GM12878 (cell line): ENCODE data around the gene SEMA4A. TPM values are rescaled to one million over a fixed set of nuclear protein-coding genes. Genes with fewer than 3 reads are reported as not detected.
A peak's percentile ranks its signal among the peaks of the same experiment; 100 is the strongest.

Source experiments
- ATAC-seq: fragments of 200-7000 bp; cut with Tn5 transposase; 3 replicates; pipeline ENCODE4 v1.9.1; 2020; ENCODE audit warnings: mild to moderate bottlenecking, moderate library complexity
- BruUV-seq: library from RNA; stranded (reverse); fragments of 400-500 nt; replicated peaks from 2 replicates; lab custom pipeline; 2021; lab: Mats Ljungman, UMichigan
- CTCF ChIA-PET: fragments of 300-600 bp; sonication (Branson Sonifier 250); formaldehyde crosslinking; extraction: SDS; loops from one replicate; lab custom pipeline; 2021; ENCODE audit warnings: inconsistent platforms; lab: Yijun Ruan, JAX
- POLR2A ChIA-PET: fragments of 350-600 bp; formaldehyde crosslinking; extraction: SDS; loops from one replicate; lab custom pipeline; 2021; ENCODE audit warnings: inconsistent platforms; lab: Charles Lee
- RAD21 ChIA-PET: fragments of 300-600 bp; sonication (Branson Sonifier 250); formaldehyde crosslinking; loops from one replicate; lab custom pipeline; 2023; ENCODE audit warnings: antibody characterized with exemption; ENCODE audit not compliant: unreplicated experiment; lab: Charles Lee
- SMC1A ChIA-PET: fragments of 300-600 bp; sonication (Branson Sonifier 250); formaldehyde crosslinking; loops from one replicate; lab custom pipeline; 2023; ENCODE audit not compliant: unreplicated experiment, uncharacterized antibody; lab: Charles Lee
- DNase-seq: peaks from one replicate; pipeline ENCODE4 v3.0.0-alpha.2; 2011; ENCODE audit warnings: low read depth, low spot score
- FAIRE-seq: peaks from 3 replicates; lab custom pipeline; 2011; peaks lifted over from hg19 to GRCh38; lab: Jason Lieb, UNC
- H2AFZ ChIP-seq: 2 replicates; pipeline ENCODE4 v1.6.0; 2011; ENCODE audit warnings: low read depth, low read length, control low read depth; ENCODE audit not compliant: control insufficient read depth
- H3K27ac ChIP-seq: 2 replicates; pipeline ENCODE4 v1.5.1; 2011; ENCODE audit warnings: control low read depth; ENCODE audit not compliant: control insufficient read depth, insufficient read depth
- H3K27me3 ChIP-seq, 2 experiments: replicated peaks in 1 of 2; 2 replicates each; pipeline versions ENCODE4 v1.6.0 to v1.6.1; 2011; ENCODE audit warnings: low read length in 1 of 2; ENCODE audit not compliant: control insufficient read depth in 2 of 2, insufficient read depth in 2 of 2
- H3K36me3 ChIP-seq, 2 experiments: 2 replicates each; pipeline ENCODE4 v1.5.1; 2011; ENCODE audit warnings: low read length in 1 of 2; ENCODE audit not compliant: control insufficient read depth in 2 of 2, insufficient read depth in 2 of 2
- H3K4me1 ChIP-seq: 2 replicates; pipeline ENCODE4 v1.6.1; 2011; ENCODE audit warnings: mild to moderate bottlenecking, low read length, moderate library complexity, mixed read lengths; ENCODE audit not compliant: control insufficient read depth, insufficient read depth
- H3K4me2 ChIP-seq: 2 replicates; pipeline ENCODE4 v1.6.0; 2011; ENCODE audit warnings: control low read depth; ENCODE audit not compliant: control insufficient read depth, insufficient read depth
- H3K4me3 ChIP-seq: fragments of 200-600 bp; sonication (generic); 2 replicates; pipeline ENCODE4 v1.5.1; 2016
- H3K79me2 ChIP-seq: 2 replicates; pipeline ENCODE4 v1.6.0; 2011; ENCODE audit warnings: low read length; ENCODE audit not compliant: control insufficient read depth, insufficient read depth
- H3K9ac ChIP-seq: 2 replicates; pipeline ENCODE4 v1.8.0; 2011; ENCODE audit warnings: low read length, control low read depth, mixed read lengths; ENCODE audit not compliant: control insufficient read depth, insufficient read depth
- H3K9me3 ChIP-seq: replicated peaks from 3 replicates; pipeline ENCODE4 v1.5.1; 2011; ENCODE audit warnings: mild to moderate bottlenecking, low read length; ENCODE audit not compliant: control insufficient read depth, insufficient read depth
- H4K20me1 ChIP-seq: 2 replicates; pipeline ENCODE4 v1.6.0; 2011; ENCODE audit not compliant: control insufficient read depth, insufficient read depth
- CHD4 ChIP-seq: fragments of 200-600 bp; sonication (generic); IDR thresholded peaks from 2 replicates; pipeline ENCODE4 v1.6.1; 2016; ENCODE audit warnings: mild to moderate bottlenecking
- GATAD2B ChIP-seq: fragments of 450-650 bp; conservative IDR thresholded peaks from 2 replicates; pipeline ENCODE4 v1.6.1; 2017; ENCODE audit warnings: low read depth, mild to moderate bottlenecking, moderate library complexity
- HDGF ChIP-seq: fragments of 450-650 bp; IDR thresholded peaks from 2 replicates; pipeline ENCODE4 v1.6.1; 2016; ENCODE audit warnings: antibody characterized with exemption
- IKZF1 ChIP-seq: fragments of 450-650 bp; conservative IDR thresholded peaks from 2 replicates; pipeline ENCODE4 v1.6.1; 2017; ENCODE audit warnings: antibody characterized with exemption, mild to moderate bottlenecking
- MEF2B ChIP-seq: fragments of 450-650 bp; IDR thresholded peaks from 2 replicates; pipeline ENCODE4 v1.6.1; 2018; ENCODE audit warnings: mild to moderate bottlenecking, moderate library complexity; ENCODE audit not compliant: partially characterized antibody, poor library complexity, severe bottlenecking
- POU2F2 ChIP-seq: IDR thresholded peaks from 3 replicates; pipeline ENCODE4 v1.6.1; 2011; ENCODE audit warnings: low read depth, mild to moderate bottlenecking, low read length, borderline replicate concordance
- TCF12 ChIP-seq: IDR thresholded peaks from 2 replicates; pipeline ENCODE4 v1.6.1; 2011; ENCODE audit warnings: low read depth, mild to moderate bottlenecking, low read length
- TCF3 ChIP-seq: IDR thresholded peaks from 2 replicates; pipeline ENCODE4 v1.6.1; 2012; ENCODE audit warnings: low read depth, mild to moderate bottlenecking, low read length, borderline replicate concordance; ENCODE audit not compliant: insufficient read depth
- WGBS: methylation state at CpG from one replicate; pipeline ENCODE4 v1.1.6; 2016; ENCODE audit warnings: low lambda C conversion rate; ENCODE audit not compliant: insufficient replicate concordance, insufficient coverage; ENCODE audit errors: missing lambda C conversion rate; 5-methylcytosine and 5-hydroxymethylcytosine counted together
- in situ Hi-C: fragments of 300-500 bp; cut with MboI; formaldehyde crosslinking; loops from 9 replicates; pipeline ENCODE4 v1.14.3; 2018; ENCODE audit warnings: mixed read lengths
- intact Hi-C: fragments of 100-400 bp; cut with micrococcal nuclease; formaldehyde crosslinking; loops from one replicate; pipeline ENCODE4 v1.14.2; 2022; ENCODE audit not compliant: unreplicated experiment
- polyA plus RNA-seq, 11 experiments: library from polyadenylated mRNA; depleted of rRNA in 4 of 11; unstranded in 6 of 11; stranded (reverse) in 5 of 11; fragments of >200 nt; fragmentation: Nextera tagmentation in 4 of 11; fragmentation: Illumina TruSeq in 1 of 11; extraction: Ambion mirVana in 4 of 11; extraction: Trizol in 1 of 11; gene quantifications; 1 replicate in 1 of 11; 2 replicates in 10 of 11; pipeline versions ENCODE4 v1.2.1 to v1.2.3, GENCODE V29; 2011 to 2016; ENCODE audit warnings: inconsistent platforms in 2 of 11, missing spikeins in 2 of 11, low read depth in 1 of 11
- total RNA-seq, 4 experiments: library from RNA; depleted of rRNA in 3 of 4; stranded (reverse); fragments of >200 nt in 3 of 4; fragmentation: Illumina TruSeq in 1 of 4; extraction: Trizol in 1 of 4; gene quantifications; 2 replicates each; pipeline versions ENCODE4 v1.2.1 to v1.2.3, GENCODE V29; 2013 to 2021
- TF ChIP-seq, protein P1 (sequence below): fragments of 450-650 bp; IDR thresholded peaks from 2 replicates; pipeline ENCODE4 v1.6.1; 2017; ENCODE audit warnings: mild to moderate bottlenecking, low read depth, inconsistent platforms; ENCODE audit not compliant: poor library complexity, severe bottlenecking

Gene SEMA4A
- total and polyA plus RNA-seq, 10 of the 15 experiments (the other 5 are each of a cell fraction or from before 2014, with no cell fraction given), result 2.6 to 64.2 (median 32.8) TPM

DNA sequence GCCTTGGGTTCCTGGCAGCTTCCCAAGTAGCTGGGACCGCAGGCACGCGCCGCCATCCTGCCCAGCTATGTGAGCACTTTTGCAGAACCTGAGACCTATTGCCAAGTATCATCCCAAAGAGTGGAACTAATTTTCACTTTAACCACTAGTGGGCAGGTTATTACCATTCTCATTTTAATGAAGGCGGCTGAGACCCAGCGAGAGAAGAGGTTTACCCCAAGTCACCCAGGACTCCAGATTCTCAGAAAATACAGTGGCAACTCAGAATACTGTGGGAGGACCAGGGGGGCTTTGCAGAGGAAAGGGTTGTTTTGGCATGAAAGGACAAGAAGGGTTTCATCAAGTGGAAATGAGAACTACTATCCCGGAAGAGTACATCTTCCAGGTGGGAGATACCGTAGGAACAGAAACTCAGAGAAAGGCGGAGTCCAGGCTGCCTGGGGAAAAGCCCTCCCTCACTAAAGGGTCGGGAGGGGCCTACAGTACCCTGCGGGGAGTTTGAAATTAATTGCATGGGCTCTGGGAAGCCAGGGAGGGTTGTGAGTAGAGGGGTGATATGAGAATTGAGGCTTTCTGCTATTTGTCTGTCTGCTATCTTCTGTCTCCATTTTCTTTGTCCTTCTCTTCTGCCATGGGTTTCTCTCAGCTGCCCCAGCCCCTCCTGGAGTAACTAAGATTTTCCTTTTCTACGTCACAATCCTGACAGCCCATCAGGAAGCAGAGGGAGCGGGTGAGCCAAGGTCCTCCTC, 7.2 kb upstream of the SEMA4A start (continued):
- peak; percentile 25 for TF ChIP-seq MEF2B
- TF ChIP-seq POU2F2, result 0 out of 3 replicates have a peak, but pooled peaks have one; percentile 4
- TF ChIP-seq, protein P1, sequence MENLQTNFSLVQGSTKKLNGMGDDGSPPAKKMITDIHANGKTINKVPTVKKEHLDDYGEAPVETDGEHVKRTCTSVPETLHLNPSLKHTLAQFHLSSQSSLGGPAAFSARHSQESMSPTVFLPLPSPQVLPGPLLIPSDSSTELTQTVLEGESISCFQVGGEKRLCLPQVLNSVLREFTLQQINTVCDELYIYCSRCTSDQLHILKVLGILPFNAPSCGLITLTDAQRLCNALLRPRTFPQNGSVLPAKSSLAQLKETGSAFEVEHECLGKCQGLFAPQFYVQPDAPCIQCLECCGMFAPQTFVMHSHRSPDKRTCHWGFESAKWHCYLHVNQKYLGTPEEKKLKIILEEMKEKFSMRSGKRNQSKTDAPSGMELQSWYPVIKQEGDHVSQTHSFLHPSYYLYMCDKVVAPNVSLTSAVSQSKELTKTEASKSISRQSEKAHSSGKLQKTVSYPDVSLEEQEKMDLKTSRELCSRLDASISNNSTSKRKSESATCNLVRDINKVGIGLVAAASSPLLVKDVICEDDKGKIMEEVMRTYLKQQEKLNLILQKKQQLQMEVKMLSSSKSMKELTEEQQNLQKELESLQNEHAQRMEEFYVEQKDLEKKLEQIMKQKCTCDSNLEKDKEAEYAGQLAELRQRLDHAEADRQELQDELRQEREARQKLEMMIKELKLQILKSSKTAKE, result peak; percentile 48
- no peak; the same call in 1 of the 2 replicates for TF ChIP-seq GATAD2B
- no peak for TF ChIP-seq HDGF
- peak; percentile 55 for TF ChIP-seq IKZF1
- TF ChIP-seq, all 136 proteins: peak for 18

DNA sequence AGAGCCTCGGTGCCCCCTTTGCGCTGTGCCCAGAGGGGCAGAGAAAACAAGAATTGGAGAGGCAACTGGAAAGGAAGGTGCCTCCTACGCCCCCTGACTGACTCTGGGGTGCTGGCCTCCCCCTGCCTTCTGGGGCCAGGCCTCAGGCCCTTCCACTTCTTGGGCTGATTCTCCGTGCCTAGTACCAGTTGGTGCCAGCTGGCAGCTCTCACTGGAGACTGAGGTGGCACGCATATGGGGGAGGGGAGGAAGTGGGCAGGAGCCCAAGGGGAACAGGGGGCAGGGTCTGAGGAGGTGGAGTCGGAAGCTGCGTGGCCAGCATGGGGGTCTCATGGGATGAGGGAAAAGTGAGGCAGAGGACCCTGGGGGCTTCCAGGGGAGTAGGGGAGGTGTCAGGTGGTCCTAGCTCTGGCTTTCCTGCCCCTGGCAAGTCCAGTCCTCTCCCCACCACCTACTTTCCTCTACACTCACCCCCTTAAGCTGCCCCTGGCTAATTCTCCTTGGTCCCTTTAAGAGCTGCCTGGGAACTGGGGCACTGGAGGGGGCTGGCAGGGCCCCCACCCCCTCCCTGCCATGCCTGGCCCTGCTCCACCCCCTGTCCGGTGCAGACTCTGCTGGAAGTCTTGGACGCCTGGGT, 6.5 kb upstream of the SEMA4A start:
- ChIA-PET CTCF (interaction anchor here (0.6 to 16.8 kb wide), 18 partner anchors 10 to 299 kb away, joined by 3 to 502 read pairs (median 7); partner anchors contain the start of genes LMNA, SLC25A44 and SMG5), POLR2A (interaction anchor here (0.5 to 11.7 kb wide), 7 partner anchors 13 to 78 kb away, joined by 3 to 158 read pairs (median 10); partner anchors contain the start of genes PMF1 and SLC25A44), RAD21 (interaction anchor here (0.6 to 17.9 kb wide), 15 partner anchors 9 to 299 kb away, joined by 3 to 361 read pairs (median 5); partner anchors contain the start of genes PMF1 and SMG5), SMC1A (interaction anchor here (0.9 to 22.3 kb wide), 20 partner anchors 10 to 209 kb away, joined by 3 to 411 read pairs (median 6); partner anchors contain the start of genes PMF1, SLC25A44 and SMG5)
- 38% methylated on average over 7 of the region's 9 CpGs for whole genome bisulfite sequencing
- intact Hi-C loops, result loop anchor here (1.0 to 5.0 kb wide), 2 partner anchors 78 to 170 kb away; no protein-coding TSS in a partner anchor
- Histone ChIP-seq H3K4me1 (peaks cover 53% of the 10 kb centered on the region), H3K27me3 (no peaks in the 10 kb centered on the region), H3K9ac (peak overlapping the region; percentile 66), H3K27ac (peak overlapping the region; percentile 67), H2AFZ (peak overlapping the region; percentile 85), H4K20me1 (no peaks in the 10 kb centered on the region), H3K9me3 (no peaks in the 10 kb centered on the region), H3K4me2 (peak overlapping the region; percentile 89), H3K4me3 (peak overlapping the region; percentile 30), H3K36me3 (no peaks in the 10 kb centered on the region), H3K79me2 (no peaks in the 10 kb centered on the region)
- no TSS peak for BruUV-seq
- TF ChIP-seq TCF3 (peak; percentile 90), TCF12 (0 out of 2 replicates have a peak, but pooled peaks have one; percentile 35), CHD4 (no peak)
- in situ Hi-C loops, result loop anchor here (5.0 kb wide), 1 partner anchor 75 kb away; no protein-coding TSS in a partner anchor
- ATAC-seq, result no peak
- DNase-seq, result no peak
- FAIRE-seq, result no peak
